ENCODE results near the gene ZCWPW1. TPM values are rescaled to one million over a fixed set of nuclear protein-coding genes. Genes with fewer than 3 reads are reported as not detected.

ZCWPW1 gene
- polyA plus RNA-seq, 1 of the 3 experiments (the other 2 are of a cell fraction), result 4.1 TPM

DNA sequence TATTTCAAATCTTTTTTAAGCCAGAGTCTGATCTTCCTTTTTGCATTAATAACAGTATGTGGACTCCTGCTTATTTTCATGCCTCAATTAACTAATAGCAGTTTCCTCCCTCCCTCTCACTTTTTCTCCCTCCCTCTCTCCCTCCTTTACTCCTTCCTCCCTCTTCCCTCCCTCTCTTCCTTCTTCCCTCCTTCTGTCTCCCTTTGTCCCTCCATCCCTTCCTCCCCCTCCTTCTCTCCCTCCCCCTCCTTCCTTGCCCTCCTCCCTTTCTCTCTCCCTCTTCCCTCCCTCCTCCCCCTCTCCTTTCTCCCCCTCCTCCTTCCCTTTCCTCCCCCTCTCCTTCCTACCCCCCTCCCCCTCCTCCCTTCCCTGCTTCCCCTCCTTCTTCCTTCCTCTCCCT lies 2.0 kb downstream of the ZCWPW1 start:
- H3K9me2 ChIP-seq, result no peaks in the 10 kb centered on the region
- H3K27ac ChIP-seq (ENCODE audit: low read depth in 2 of 2, low read length in 1 of 2), result no peak overlapping the region
- CTCF ChIA-PET, result interaction anchor here (3.4 kb wide), 1 partner anchor 19 kb away, joined by 20 read pairs; no protein-coding TSS in a partner anchor
- no peak overlapping the region for H3K9ac ChIP-seq
- peaks cover 19% of the 10 kb centered on the region for H3K79me2 ChIP-seq (ENCODE audit: insufficient read depth)
- peaks cover 10 to 14% of the 10 kb centered on the region in 2 experiments; a peak in 3 of 4 replicates for H3K4me1 ChIP-seq (ENCODE audit: control insufficient read depth in 1 of 2, insufficient read depth in 2 of 2, low read depth in 1 of 2, low read length in 1 of 2)
- POLR2A ChIA-PET, result no interaction called here
- no peak overlapping the region for H3K4me3 ChIP-seq (ENCODE audit: low read depth in 2 of 2, low read length in 1 of 2)
- peaks cover 6% of the 10 kb centered on the region for H4K20me1 ChIP-seq (ENCODE audit: insufficient read depth)
- no peak for DNase-seq
- peaks cover 7% of the 10 kb centered on the region in 2 experiments for H3K36me3 ChIP-seq (replicated peaks in 1 of 2; ENCODE audit: control insufficient read depth in 1 of 2, insufficient read depth in 2 of 2, low read length in 1 of 2)
- H3K27me3 ChIP-seq (ENCODE audit: insufficient read depth), result no peaks in the 10 kb centered on the region
- no peak overlapping the region for H2AFZ ChIP-seq (ENCODE audit: low read depth)
- no peaks in the 10 kb centered on the region for H3K9me3 ChIP-seq
- H3K4me2 ChIP-seq, result no peak overlapping the region
- TF ChIP-seq RAD21 (IDR thresholded peaks at IDR 0.05; ENCODE audit: low read length) (no peak), SMC3 (IDR thresholded peaks at IDR 0.05; ENCODE audit: low read depth, low read length) (no peak), FOSL2 (IDR thresholded peaks at IDR 0.05; ENCODE audit: borderline replicate concordance, low read depth) (no peak), RCOR1 (IDR thresholded peaks at IDR 0.05; ENCODE audit: low read length) (no peak), FOXJ3 (CRISPR knock-in tag; IDR thresholded peaks at IDR 0.05) (no peak)
- TF ChIP-seq, protein P1, sequence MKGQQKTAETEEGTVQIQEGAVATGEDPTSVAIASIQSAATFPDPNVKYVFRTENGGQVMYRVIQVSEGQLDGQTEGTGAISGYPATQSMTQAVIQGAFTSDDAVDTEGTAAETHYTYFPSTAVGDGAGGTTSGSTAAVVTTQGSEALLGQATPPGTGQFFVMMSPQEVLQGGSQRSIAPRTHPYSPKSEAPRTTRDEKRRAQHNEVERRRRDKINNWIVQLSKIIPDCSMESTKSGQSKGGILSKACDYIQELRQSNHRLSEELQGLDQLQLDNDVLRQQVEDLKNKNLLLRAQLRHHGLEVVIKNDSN (IDR thresholded peaks at IDR 0.05; ENCODE audit: borderline replicate concordance, low read depth), result no peak
- peaks cover 10% of the 10 kb centered on the region for H3F3A ChIP-seq (replicated peaks; ENCODE audit: insufficient read depth)

DNA sequence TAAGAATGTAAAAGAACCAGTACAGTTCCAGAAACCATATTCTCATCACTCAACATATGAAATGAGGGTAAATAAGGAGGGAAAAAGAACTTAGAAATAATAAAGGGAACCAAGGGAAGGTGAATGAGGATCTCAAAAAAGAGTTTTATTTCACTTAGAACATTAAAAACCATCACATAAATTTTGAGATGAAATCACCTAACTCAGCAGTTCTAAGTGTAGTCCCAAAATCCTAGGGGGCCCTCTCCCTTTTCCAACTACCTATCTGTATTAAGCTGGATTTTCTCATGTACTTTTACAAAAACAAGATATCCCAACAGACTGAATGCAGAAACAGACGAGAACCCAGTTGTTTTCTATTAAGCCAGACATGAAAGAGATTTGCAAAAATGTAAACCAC lies 3.2 kb downstream of the ZCWPW1 start:
- no peaks in the 10 kb centered on the region for H3K9me2 ChIP-seq
- DNase-seq, result no peak
- peaks cover 9% of the 10 kb centered on the region for H3F3A ChIP-seq (replicated peaks; ENCODE audit: insufficient read depth)
- no peaks in the 10 kb centered on the region for H3K36me3 ChIP-seq (replicated peaks in 1 of 2; ENCODE audit: control insufficient read depth in 1 of 2, insufficient read depth in 2 of 2, low read length in 1 of 2)
- H3K4me1 ChIP-seq (ENCODE audit: control insufficient read depth in 1 of 2, insufficient read depth in 2 of 2, low read depth in 1 of 2, low read length in 1 of 2), result peaks cover 0 to 4% of the 10 kb centered on the region in 2 experiments; a peak in 1 of 4 replicates
- no peak overlapping the region for H3K4me3 ChIP-seq (ENCODE audit: low read depth in 2 of 2, low read length in 1 of 2)
- no peaks in the 10 kb centered on the region for H3K27me3 ChIP-seq (ENCODE audit: insufficient read depth)
- no peak overlapping the region for H3K4me2 ChIP-seq
- no peak overlapping the region for H3K27ac ChIP-seq (ENCODE audit: low read depth in 2 of 2, low read length in 1 of 2)
- 89% methylated on average over 1 of the region's 1 CpG for WGBS (ENCODE audit: low lambda C conversion rate)
- no peak overlapping the region for H2AFZ ChIP-seq (ENCODE audit: low read depth)
- H3K9ac ChIP-seq, result no peak overlapping the region
- H4K20me1 ChIP-seq (ENCODE audit: insufficient read depth), result no peaks in the 10 kb centered on the region
- no peaks in the 10 kb centered on the region for H3K9me3 ChIP-seq
- peaks cover 7% of the 10 kb centered on the region for H3K79me2 ChIP-seq (ENCODE audit: insufficient read depth)
- CTCF ChIA-PET, result interaction anchor here (1.3 to 3.4 kb wide), 3 partner anchors 18 to 293 kb away, joined by 3 to 20 read pairs (median 5); partner anchors contain the start of gene NYAP1
- POLR2A ChIA-PET, result no interaction called here
- TF ChIP-seq, protein P1 (IDR thresholded peaks at IDR 0.05; ENCODE audit: borderline replicate concordance, low read depth), result no peak
- no peak for TF ChIP-seq EP300 (IDR thresholded peaks at IDR 0.05; ENCODE audit: borderline replicate concordance in 1 of 2, low read depth in 1 of 2, low read length in 1 of 2)
- TF ChIP-seq TEAD4 (IDR thresholded peaks at IDR 0.05; ENCODE audit: borderline replicate concordance, insufficient read depth), result no peak
- TF ChIP-seq YY1 (IDR thresholded peaks at IDR 0.05; ENCODE audit: low read depth), result no peak
- TF ChIP-seq FOSL2 (IDR thresholded peaks at IDR 0.05; ENCODE audit: borderline replicate concordance, low read depth), result no peak
- TF ChIP-seq SMC3 (IDR thresholded peaks at IDR 0.05; ENCODE audit: low read depth, low read length), result no peak
- TF ChIP-seq GATA2 (CRISPR knock-in tag; IDR thresholded peaks at IDR 0.05), result no peak
- TF ChIP-seq, protein P2, sequence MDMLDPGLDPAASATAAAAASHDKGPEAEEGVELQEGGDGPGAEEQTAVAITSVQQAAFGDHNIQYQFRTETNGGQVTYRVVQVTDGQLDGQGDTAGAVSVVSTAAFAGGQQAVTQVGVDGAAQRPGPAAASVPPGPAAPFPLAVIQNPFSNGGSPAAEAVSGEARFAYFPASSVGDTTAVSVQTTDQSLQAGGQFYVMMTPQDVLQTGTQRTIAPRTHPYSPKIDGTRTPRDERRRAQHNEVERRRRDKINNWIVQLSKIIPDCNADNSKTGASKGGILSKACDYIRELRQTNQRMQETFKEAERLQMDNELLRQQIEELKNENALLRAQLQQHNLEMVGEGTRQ (IDR thresholded peaks at IDR 0.05; ENCODE audit: borderline replicate concordance, low read depth, low read length), result no peak
- TF ChIP-seq, protein P3, sequence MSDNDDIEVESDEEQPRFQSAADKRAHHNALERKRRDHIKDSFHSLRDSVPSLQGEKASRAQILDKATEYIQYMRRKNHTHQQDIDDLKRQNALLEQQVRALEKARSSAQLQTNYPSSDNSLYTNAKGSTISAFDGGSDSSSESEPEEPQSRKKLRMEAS (IDR thresholded peaks at IDR 0.05; ENCODE audit: low read depth), result no peak
- TF ChIP-seq TAF1 (IDR thresholded peaks at IDR 0.05; ENCODE audit: borderline replicate concordance, low read depth, low read length), result no peak
- no peak for TF ChIP-seq FOXJ3 (CRISPR knock-in tag; IDR thresholded peaks at IDR 0.05)
- TF ChIP-seq POLR2AphosphoS5 (IDR thresholded peaks at IDR 0.05; ENCODE audit: low read depth, low read length), result no peak
- TF ChIP-seq EZH2phosphoT487 (IDR thresholded peaks at IDR 0.05; ENCODE audit: borderline replicate concordance, low read depth), result no peak
- no peak for TF ChIP-seq MXI1 (IDR thresholded peaks at IDR 0.05; ENCODE audit: low read depth, low read length)
- TF ChIP-seq RFX5 (IDR thresholded peaks at IDR 0.05; ENCODE audit: low read length), result no peak
- TF ChIP-seq, protein P4, sequence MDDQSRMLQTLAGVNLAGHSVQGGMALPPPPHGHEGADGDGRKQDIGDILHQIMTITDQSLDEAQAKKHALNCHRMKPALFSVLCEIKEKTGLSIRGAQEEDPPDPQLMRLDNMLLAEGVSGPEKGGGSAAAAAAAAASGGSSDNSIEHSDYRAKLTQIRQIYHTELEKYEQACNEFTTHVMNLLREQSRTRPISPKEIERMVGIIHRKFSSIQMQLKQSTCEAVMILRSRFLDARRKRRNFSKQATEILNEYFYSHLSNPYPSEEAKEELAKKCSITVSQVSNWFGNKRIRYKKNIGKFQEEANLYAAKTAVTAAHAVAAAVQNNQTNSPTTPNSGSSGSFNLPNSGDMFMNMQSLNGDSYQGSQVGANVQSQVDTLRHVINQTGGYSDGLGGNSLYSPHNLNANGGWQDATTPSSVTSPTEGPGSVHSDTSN (IDR thresholded peaks at IDR 0.05), result no peak
- TF ChIP-seq, protein P5, sequence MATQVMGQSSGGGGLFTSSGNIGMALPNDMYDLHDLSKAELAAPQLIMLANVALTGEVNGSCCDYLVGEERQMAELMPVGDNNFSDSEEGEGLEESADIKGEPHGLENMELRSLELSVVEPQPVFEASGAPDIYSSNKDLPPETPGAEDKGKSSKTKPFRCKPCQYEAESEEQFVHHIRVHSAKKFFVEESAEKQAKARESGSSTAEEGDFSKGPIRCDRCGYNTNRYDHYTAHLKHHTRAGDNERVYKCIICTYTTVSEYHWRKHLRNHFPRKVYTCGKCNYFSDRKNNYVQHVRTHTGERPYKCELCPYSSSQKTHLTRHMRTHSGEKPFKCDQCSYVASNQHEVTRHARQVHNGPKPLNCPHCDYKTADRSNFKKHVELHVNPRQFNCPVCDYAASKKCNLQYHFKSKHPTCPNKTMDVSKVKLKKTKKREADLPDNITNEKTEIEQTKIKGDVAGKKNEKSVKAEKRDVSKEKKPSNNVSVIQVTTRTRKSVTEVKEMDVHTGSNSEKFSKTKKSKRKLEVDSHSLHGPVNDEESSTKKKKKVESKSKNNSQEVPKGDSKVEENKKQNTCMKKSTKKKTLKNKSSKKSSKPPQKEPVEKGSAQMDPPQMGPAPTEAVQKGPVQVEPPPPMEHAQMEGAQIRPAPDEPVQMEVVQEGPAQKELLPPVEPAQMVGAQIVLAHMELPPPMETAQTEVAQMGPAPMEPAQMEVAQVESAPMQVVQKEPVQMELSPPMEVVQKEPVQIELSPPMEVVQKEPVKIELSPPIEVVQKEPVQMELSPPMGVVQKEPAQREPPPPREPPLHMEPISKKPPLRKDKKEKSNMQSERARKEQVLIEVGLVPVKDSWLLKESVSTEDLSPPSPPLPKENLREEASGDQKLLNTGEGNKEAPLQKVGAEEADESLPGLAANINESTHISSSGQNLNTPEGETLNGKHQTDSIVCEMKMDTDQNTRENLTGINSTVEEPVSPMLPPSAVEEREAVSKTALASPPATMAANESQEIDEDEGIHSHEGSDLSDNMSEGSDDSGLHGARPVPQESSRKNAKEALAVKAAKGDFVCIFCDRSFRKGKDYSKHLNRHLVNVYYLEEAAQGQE (IDR thresholded peaks at IDR 0.05; ENCODE audit: low read depth, low read length), result no peak
- no peak for TF ChIP-seq ELF1 (IDR thresholded peaks at IDR 0.05)

All from SK-N-SH (cell line).